GM18511 (cell line): Measurements from ENCODE around the gene ADPRS.

Experiments
- ATAC-seq: cut with Tn5 transposase; IDR thresholded peaks from one replicate; pipeline ENCODE4 v1.9.1; 2021; ENCODE audit warnings: mild to moderate bottlenecking, moderate library complexity; ENCODE audit not compliant: unreplicated experiment

ADPRS gene

DNA sequence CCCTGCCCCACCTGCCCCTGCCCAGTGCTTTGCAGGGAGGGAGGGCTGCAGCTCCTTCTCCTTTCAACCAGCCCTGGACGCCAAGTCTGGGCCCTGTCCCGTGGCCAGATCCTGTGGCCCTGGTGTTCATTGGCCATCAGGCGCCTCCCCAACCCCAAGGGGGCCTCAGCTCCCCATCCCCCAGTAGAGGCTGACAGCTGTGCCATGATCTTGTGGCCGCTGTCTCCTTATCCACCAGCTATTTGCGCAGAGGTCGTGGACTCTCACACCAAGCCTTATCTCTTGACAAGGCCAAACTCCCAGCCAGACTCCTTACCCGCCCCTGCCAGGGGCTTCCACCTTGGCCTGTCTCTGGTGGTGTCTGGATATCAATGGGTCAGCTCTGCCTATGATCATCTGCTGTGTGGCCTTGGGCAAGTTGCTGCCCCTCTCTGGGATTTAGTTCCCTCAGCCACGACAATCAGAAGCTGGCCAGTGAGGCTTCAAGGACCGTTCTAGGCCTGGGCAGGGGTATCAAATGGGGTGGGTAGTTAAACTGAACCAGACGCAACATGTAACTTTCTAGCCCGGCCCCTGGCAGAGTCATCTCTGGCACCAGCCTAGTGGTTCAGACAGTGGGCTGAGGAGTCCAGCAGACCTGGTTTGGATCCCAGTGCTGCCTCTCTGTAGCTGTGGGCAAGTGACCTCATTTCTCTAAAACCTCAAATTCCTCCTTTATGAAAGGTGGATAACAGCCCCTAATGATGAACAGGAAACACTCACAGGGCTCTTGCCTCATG is 39.6 kb downstream of the ADPRS start:
- no peak for ATAC-seq

DNA sequence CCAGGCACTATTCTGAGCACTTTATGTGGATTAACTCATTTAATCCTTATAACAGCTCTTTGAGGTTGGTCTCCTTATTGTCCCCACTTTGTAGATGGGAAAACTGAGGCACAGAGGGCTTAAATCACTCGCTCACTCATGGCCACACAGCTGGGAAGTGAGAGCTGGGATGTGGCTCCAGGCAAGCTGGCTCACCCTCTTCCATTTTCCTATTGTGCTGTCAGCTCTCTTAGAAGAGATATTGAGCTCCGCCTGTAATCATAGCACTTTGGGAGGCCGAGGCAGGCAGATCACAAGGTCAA is 40.2 kb downstream of the ADPRS start:
- no peak for ATAC-seq

DNA sequence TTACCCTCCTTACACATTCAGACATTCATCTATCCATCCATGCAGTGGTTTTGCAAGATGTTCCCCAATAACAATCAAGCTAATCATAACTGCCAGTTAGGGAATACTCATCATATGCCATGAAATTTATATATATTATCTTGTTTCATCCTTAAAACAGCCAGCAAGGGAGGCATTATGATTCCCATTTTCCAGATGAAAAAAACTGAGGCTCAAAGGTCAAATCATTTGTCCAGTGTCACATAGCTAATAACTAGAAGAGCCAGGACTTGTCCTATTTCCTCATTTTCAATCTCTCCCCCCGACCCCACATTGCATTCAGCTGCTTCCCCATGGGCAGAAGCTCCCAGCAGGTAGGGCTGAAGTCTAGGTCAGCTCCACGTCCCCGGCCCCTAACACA is 43.3 kb downstream of the ADPRS start:
- no peak for ATAC-seq

DNA sequence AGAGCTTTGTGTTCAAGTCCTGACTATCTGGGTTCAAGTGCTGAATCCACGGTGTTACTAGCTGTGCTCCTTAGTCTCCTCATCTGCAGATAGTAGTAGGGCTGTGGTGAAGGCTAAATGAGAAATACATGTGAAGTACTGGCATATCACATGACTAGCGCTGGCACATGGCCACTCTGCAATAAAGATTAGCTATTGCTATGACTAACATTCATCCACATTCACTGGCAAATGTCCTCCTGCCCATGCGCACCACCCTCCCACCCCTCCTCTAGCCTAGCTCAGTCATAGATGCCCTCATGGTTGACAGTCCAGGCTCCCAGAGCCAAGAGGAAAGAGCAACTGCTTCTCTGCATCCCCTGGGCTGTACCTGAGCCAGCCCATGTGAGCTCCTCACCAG is 44.8 kb downstream of the ADPRS start:
- no peak for ATAC-seq

DNA sequence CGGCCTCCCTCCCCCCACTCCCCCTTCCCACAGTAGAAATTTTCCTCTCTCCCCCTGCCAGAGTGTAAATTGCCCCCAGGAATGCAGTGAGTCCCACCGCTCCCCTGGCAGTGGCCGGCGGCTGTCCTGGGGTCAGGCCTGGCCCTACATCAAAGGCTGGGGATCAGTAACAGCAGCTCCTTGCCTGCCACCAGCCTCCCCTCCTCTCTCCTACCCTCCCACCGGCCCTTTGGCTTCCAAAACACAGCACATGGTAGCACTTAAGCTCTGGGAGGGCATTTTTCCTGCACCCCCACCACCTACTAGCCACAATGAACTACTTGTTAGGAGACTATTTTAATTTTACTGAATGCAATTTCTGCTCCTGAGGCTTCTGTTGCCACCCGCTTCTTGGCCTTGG is 45.3 kb downstream of the ADPRS start:
- no peak for ATAC-seq

DNA sequence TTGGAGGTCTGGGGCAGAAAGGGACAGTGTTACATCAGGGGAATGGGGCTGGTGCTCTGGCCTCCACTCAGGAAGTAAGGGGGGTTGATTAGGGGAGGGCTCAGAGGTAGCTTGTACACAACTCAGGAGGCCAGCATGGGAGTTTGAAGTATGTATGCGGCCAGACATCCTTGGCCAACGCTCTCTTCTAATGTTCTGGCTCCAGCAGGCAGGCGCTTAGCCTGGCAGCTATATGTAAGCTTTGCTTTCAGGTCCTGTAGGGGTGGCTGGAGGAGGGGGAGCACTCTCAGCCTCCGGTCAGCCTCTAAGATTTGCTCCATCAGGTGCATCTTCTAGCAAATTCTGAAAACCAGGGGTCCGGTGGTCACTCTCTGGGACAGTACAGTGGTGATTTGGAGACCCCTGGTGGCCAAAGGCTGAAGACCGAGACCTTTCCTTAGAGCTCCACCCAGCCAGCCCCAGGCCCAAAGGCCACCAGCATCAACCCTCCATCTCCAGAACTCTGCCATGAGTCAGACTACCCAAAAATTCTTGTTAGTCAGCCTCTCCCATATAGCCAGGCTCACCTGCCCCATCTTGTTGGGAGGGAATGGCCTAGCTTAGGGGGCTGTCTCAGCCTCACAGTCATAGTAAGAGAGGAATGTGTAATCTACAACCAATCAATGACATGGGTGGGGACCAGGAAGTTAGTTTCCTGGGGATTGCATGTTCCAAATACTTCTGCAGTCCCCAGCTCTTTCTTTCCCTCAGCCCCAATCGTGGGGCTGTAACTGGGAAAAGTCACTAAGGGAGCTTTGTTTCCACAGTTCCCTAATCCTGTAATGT is 46.0 kb downstream of the ADPRS start:
- no peak for ATAC-seq

DNA sequence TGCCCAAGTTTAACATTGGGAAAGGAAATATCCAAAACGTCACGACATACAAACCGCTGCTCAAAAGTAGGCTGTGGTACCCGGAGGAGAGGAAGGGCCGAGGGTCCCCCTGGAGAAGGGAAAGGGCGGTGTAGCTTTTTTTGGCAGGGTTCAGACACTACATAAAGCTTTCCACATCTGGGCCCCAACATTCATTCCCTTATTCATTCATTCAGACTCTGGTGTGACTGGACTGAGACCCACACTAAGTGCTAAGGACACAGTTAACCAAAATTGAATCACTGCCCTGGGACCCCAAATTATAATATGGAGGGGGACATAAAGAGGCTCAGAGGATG is 46.6 kb downstream of the ADPRS start:
- no peak for ATAC-seq

DNA sequence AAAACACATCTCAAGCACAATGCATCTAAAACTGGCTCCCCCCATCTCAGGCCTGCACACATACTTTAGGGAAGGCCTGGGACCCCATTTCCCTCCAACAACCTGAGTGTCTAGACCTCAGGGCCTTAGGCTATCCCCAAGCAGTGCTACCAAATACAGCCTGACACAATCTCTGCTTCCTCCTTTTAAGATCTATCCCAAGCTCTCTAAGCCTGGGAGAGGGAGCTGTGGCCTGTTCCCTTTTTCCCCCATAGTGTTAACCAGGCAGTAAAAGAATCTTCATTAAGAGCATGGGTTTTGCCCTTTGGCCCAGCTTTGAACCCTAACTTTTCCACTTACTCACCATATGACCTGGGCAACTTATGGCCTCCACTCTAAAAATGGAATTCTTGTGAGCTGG is 47.1 kb downstream of the ADPRS start:
- ATAC-seq = no peak

DNA sequence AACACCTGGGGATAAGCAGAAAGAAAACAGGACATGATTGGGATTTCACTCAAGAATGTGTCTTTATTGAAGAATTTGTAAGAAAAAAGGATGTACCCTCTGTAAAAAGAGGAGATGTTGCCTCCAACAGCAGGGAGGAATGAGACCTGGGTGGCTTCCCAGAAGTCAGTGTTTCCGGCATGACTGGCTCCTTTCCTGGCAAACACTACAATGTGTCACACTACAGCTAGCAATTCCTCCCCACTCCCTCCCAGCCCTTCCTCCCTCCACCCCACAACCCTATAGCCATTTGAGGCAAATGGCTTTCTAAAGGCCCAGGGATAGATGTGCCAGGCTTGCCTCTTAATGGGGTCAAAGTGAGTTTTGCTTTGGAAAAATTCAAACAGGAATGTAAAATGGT is 47.8 kb downstream of the ADPRS start:
- ATAC-seq = no peak

DNA sequence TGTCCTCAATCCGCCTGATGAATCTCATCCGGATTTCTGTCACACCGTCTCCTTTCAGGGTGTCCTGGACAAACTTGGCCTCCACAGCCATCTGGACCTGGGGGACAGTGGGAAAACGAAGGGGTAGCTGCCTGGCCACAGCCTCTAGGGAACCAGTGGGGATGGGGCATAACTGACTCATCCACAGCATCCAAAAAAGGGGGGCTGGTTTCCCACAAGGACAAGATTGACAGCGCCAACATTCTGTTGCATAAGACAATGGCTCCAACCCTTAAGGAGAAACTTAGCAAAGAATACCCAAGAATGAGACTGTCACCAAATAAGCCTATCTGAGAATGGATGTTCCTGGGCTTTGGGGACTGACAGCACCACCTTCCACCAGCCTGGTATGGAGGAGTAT is 48.5 kb downstream of the ADPRS start:
- no peak for ATAC-seq

DNA sequence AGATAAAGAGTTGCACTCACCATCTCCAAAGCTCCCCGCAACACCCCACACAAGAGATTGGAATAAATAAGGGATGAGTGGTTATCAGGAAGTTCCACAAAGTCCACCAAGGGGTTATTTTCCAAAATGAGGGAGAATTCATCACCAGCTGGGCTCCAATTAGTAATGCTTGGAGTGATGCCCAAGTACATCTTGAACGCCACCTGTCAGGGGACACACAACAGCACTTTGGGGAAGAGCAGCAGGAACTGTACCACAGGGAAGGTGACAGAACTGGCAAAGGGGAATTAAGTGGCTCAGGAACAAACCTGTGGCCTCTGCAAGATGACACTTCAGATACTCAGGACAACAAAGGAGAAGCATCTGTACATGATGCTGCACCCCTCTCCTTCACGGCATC is 49.1 kb downstream of the ADPRS start:
- no peak for ATAC-seq

DNA sequence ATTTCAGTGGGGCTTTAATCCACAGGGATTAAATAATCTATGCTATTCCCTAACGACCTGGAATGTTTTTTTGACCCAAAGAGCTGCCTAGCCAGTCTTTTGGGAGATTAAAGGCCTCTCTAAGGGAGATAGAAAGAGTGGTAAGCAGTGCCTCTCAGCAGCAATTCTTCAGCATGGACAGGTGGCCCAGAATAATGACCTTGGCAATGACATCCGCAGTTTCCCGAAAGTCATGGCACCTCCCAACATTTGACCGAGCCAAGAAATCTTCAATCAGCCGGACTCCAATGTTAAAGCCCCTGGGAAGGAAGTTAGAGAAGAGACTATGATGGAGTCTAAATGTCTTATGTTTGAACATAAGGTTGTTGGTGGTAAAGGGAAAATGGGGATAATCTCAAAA is 50.8 kb downstream of the ADPRS start:
- ATAC-seq = no peak

DNA sequence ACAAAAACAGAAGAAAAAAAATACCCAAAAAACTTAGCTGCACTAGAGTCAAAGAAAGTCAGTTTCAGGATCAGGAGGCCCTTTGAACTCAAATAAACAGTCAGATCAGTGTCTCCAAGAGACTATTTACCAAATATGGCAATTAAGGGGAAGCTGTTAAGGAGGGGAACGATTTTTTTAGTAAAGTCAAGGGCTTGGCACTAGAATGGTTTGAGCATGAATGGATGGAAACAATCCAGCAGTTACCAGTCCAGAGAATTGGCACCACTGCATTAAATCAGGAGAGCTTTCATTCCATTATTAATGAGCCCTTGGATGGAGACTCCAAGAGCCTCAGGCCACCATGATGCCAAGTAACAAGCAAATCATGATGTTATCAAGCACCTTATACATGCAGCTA is 53.4 kb downstream of the ADPRS start:
- no peak for ATAC-seq

DNA sequence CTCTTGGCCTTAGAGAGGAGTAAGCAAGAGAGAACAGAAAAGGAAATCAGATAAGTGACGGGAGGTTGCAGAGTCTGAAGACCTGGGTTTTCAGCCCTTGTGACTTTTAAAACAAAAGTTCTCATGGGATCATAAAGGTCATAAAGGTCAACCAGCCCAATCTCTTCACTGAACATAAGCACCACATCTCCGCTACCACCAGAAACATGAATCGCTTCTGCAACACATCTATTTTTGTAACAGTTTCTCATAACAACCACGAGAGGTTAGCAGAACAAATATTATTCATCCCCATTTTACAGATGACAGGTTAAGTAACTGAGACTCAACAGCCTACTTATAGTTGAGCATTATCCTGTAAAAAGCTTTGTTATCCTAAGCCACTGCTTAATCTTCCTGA is 54.7 kb downstream of the ADPRS start:
- ATAC-seq = no peak
